Endothelial cell of hepatic sinusoid (primary cell): ENCODE measurements around the gene LMX1A.

Source experiments
- in situ Hi-C: cut with HindIII; loops from 2 replicates; pipeline ENCODE4 v1.10.0; 2017; ENCODE audit warnings: low sequenced_read_pairs

Gene LMX1A

DNA sequence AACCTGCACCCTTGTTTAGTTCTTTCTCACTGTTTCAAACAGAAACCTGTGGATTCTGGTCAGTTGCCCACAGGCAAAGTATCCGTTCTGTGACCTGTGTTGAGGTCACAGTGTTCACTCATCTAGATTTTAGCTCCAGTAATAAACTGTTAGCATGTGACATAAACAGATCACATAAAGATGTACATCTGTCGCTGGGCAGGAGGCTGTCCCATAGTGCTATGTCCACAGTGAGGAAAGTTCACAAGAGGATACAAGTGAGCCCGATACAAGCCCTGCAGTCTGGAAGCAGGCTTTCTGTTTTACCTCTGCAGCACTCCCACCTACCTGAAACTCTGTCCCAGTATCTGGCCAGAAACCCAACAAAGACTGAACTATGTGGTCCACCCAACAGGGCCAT lies 28.4 kb downstream of the LMX1A start:
- in situ Hi-C loops = no loop called here

DNA sequence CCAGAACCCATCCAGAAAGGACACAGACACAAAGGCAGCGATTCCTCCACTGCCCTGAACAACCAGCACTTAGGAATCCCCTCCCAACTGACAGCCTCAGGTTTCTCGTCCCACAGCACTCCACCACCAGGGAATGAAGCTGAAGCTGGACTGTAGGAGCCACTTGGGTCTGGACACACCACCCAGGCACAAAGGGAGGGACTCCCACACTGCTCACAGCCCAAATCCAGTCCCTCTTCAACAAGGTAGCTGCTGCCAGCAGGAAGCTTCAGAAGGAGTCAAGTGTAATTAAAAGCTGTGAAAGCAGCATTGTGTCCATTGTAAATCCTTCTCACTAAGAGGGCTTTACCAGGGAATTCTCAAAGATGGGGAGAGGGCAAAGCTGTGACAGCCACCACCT lies 29.0 kb downstream of the LMX1A start:
- in situ Hi-C loops = no loop called here

DNA sequence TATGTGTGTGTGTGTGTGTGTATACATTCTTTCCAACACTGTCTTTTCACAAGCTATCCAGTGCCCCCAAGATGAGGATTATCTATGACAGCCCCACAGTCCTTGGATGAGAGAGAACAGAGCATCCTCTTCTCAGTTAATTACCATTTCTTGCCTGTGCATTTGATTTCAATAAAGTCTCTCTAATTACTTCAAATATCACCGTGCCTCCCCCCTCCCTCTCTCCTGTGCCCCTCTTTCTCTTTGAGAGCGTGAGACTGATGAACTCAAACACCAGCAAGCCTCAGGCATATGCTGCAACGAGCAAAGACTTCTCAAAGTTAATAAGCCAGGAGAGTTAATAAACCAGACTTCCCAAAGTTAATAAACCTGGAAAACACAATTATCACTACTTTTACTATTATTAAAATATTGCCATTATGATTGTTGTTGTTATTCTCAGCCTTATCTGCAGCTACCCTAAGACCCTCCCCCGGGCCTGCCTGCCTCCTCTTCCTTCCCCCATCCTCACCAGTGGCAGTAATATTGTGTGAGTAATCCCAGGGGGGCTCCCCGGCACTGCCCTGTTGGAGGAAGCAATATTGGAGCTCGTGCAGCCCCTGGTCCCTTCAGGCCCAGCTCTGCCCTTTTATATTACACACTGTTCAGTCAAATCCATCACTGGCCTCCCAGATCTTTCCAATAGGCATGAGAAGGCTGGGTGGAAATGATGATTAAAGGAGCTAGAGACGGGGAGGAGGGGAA lies 30.9 kb downstream of the LMX1A start:
- in situ Hi-C loops = no loop called here

DNA sequence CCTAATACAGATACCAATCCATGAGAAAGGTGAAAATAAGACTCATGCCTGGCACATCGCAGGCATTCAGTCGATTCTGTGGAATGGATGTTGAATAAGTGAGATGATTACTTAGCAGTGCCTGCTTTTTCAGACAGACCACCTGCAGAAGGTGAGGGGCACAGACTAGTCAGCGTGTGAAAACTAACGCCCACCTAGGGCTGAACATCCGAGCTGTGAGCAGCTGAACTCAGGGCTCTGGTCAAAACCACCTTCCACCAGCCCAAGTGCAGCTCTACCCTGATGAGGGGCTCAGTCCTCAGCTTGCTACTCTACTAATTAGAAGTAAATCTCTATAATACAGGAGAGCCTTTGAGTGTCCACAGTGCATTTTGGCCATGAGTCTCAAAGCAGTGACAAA lies 32.5 kb downstream of the LMX1A start:
- in situ Hi-C loops = no loop called here

DNA sequence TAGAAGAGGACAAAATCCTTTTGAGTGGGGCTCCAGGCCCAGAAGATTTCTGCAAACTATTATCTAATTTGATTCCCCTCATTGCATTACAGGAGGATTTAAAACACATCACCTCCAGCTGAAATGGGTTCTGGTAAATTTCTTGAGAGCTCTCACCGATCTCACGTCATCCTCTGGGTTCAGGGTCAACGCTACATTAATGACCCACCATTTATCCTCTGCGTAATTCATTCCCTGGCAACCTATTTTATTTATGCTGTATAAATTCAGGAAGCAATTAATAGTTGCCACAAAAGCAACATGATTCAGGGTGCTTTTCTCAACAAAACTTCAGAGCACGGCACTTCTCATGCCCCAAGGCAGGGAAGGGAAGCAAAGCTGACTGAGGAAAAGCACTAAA lies 38.9 kb downstream of the LMX1A start:
- in situ Hi-C loops = no loop called here

DNA sequence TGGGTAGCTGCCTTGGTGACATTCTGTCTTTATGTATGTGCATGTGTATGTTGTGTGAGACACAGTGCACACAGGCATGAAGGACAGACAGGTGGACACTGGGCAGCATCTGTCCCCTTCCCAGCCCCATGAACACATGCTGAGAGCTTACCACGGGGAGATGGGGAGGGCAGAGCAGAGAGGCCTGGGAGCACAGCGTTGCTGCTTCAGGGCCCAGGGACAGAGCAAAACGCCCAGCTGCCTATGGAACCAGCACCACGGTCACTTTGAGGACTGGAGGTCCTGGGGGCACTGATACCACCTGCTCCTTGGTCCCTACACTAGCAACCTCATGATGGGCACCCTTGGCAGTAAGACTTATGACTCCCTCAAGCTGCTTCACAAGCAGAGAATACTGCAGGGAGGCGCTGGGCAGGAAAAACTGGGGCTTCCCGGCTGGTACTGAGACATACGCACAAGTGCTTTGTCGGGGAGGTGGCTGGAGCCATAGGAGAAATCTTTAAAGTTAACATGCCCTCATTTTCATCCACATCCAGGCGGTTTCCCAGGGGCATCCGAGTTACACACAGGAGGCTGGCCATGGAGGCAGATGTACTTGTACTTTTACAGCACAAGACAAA lies 40.3 kb downstream of the LMX1A start:
- in situ Hi-C loops = no loop called here

DNA sequence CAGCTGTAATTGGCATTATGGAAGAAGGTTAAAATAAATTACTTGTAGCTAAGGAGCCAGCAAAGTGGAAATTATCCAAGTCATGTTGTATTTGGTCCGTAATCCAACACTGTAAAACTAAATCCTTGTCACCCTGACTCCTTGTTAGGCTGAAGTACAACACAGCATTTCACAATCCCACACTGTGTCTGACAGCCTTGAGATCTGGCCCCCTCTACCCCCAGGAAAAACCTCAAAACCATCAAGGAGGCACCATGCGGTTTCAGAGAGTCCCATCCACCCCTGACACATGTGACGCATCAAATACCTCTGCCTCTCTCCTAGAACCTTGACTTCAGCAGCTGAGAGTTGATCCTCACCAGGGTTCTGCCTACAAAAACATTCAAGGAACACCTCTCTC lies 41.0 kb downstream of the LMX1A start:
- in situ Hi-C loops = no loop called here

DNA sequence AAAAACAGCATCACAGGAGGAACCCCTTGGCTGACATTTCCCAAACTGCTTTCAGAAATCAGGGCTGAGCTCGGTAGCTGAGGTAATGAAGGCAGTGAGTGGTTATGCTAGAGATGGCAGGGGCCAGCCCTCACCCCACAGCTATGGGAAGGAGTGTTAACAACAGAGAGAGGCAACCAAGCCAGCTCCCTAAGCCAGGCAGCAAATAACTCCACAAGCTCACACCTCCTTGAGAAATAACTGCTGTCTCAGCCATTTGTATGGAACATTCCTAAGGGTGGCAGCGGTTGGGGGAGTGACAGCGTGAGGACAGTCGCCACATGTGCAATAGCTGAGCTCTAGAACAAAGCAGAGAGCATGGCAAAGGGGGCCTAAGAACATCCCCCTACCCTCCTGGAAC lies 42.6 kb downstream of the LMX1A start:
- in situ Hi-C loops = no loop called here

DNA sequence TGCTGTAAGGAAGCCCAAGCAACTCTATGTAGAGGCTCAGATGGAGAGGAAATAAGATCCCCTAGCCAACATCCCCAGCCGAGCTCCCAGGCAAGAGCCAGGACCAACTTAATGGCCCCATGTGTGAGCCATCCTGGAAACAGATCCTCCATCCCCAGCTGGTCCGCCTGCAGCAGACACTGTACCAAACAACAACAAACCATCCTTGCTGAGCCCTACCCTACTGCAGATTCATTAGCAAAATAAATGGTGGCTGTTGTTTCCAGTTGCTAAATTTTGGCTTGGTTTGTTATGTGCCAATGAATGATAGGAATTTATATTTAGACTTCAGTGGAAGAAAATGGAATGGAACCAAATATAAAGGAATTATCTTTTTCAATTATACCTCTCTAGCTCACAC lies 43.9 kb downstream of the LMX1A start:
- in situ Hi-C loops = no loop called here

DNA sequence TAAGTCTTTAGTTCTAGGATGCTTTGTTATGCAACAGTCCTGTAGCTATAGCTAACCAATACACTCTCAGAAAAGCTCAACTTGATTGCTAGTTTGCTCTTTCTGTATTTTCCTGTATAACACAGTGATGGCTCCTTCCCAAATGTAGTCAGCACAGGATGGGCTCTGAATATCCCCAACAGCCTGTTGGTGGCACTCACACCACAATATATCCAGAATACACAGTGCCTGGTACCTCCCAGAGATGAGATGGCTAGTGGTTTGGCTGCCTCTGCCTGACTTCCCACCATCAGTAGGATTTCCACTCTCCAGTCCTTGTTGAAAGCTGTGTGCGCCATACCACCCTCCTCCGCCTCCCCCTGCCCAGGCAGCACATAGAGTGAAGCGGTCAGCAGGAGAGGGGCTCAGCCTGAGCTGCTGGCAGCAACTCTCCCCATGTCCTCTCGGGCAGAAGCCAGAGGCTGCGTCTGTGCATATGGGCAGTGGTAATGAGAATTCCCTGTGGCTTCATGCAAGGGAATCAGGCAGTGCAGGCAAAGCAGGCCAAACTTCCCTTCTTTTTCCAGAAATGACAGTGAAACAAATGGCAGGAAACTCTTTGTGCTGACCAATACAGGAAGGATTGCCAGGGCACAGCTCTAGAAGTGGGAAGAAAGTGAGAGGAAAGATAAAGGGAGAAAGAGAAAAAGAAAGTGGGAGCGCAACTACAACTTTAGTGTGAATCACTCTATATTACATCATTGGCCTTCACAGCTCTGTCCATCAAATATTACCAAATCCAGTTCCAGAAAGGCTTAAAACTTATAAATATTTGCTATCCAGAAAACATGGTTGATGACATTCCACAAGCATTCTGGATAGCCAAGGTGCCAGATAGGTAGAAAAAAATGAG lies 49.7 kb downstream of the LMX1A start:
- in situ Hi-C loops = no loop called here

DNA sequence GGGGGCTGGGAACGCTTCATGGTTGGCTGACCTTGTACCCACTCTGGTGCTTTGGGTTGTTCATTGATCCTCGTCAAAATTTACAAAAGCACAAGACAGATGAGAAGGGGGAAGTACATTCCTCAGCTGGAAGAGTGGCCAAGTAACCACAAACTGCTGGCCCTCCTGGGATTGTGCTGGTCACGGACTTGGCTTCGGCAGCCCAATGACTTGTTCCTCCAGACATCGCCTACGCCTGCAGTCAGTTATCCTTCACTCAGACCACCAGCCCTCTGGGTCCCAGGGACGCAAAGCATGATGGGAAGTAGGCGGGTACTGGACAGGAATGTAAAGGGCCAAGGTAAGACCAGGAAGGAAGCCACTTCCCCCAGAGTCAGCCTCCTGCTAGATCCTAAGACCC lies 53.1 kb downstream of the LMX1A start:
- in situ Hi-C loops = no loop called here

DNA sequence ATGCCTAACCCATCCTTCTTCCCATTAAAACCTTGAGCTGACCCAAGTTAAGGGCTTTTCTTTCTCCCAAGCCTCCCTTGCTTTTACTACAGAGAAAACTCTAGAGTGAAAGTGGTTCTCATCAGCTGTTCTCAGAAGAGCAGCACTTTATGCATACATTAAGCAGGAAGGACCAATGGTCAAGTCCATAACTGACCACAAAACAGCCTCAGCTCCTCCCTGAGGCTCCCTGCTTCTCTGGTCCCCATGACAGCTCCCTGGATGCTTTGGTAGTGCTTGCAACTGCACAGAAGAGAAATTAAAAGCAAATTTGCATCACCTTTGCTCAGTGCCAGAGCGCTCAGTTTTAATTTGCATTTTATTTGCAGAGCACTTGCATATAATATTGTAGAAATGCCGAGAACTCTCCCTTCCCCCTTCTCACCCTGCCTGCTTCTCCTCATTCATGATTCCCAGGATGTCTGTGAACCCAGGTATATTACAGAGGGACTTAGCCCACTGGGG lies 56.1 kb downstream of the LMX1A start:
- in situ Hi-C loops = no loop called here

DNA sequence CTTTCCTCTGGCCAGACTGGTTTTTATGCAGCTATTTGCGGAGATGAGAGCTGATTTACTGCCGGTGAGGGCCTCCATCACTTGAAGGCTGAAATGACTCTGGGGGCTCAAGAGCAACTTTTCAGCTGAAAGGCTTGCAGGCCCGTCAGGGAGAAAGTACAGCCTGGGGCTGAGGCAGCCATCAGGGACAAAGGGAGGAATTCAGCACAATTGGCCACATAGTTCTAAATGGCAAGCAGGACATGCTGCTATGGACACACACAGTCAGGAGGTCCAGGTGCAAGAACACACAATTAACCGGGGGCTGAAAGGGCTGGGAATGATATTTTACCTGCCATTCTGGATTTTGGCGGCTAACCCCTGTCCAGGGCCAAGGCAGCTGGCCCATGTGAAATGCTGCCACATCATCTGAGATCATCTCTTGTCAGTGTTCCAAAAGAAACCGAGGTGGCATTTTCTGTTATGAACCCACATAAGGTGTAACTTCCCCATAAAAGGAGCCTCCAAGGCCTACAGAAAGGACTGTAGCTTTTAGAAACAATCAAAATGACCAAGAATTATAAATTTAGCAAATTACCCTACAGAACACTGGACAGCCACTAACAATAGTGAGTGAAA lies 58.2 kb downstream of the LMX1A start:
- in situ Hi-C loops = loop anchor here (5.0 kb wide), 1 partner anchor 44 kb away; no protein-coding TSS in a partner anchor

DNA sequence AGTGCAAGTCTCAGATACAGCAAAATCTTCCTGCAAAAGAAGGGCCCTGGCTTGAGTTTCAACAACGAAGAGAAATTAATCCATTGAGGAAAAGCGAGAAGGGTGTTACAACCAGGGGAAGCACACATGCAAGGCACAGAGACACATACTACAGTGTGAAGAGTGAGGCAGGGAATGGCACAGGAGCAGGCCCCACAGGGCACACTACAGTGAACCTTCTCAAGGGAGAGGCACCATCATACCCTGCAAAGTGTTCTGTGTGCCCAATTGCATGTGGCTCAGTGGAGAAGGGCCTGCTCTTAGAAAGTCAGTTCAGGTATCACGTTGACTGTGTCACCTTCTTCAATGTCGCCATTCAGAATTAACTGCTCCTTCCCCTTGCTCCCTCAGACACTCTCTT lies 60.3 kb downstream of the LMX1A start:
- in situ Hi-C loops = loop anchor here (5.0 kb wide), 1 partner anchor 46 kb away; no protein-coding TSS in a partner anchor

DNA sequence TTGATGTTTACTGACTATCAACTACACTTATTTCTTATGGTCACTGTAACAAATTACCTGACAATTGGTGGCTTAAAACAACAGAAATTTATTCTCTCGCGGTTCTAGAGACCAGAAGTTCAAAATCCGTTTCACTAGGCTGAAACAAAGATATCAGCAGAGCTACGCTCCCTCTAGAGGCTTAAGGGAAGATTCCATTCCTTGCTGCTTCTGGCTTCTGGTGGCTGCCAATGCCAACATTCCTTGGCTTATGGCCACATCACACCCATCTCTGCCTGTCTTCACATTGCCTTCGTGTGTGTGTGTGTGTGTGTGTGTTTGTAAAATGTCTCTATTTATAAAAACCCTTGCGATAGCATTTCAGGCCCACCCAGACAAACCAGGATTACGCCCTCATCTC lies 66.4 kb downstream of the LMX1A start:
- in situ Hi-C loops = no loop called here

DNA sequence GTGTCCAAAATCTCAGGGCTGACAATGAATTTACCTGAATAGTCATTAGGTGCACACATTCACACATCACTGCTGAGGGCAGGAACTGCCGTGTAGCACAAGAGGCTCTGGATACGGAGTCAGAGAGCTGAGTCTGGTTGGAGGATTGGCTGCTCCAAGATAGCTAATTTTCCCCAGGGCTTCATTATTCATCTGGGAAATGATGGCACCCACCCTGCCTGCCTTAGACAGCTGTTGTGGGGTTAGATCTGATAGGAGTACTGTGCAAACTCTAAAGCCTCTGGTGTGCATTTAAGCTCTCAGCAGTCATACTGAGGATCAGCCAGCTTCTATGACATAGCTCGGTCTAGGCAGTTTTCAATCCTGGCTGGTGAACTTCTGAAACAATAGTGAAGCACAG lies 67.0 kb downstream of the LMX1A start:
- in situ Hi-C loops = no loop called here

DNA sequence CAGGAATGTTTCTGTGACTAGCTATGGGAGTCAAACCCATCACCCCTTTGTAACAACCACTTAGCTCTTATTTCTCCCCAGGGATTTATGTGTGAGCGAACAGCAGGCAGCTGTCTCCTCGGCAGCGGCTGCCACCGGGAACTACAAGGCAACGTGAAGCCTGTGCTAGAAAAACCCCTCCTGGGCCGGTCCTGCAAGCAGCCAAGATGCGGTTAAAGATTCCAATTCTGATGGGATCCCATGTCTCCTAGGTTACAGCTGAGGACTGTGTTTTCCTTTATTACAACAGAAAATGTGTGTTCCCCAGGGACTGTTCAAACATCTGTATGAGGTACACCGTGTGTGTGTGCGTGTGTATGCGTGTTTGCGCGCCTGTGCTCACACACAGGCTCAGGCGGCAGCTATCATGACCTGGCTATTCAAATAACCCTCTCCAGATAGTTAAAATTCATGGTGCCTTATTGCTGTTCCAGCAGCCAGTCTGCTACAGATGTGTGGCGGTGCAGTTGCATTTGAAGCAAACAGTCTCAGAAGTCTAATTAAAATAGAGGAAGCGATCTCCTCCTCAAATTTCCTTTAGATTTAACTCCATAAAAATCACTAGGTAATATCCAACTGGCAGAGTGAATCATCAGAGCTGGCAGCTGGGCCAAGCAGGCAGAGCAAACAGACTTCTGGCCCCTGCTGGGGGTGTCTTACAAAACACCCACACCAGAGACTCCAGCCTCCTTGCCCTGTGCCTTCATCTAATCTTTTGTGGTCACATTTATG lies 68.0 kb downstream of the LMX1A start:
- in situ Hi-C loops = no loop called here

DNA sequence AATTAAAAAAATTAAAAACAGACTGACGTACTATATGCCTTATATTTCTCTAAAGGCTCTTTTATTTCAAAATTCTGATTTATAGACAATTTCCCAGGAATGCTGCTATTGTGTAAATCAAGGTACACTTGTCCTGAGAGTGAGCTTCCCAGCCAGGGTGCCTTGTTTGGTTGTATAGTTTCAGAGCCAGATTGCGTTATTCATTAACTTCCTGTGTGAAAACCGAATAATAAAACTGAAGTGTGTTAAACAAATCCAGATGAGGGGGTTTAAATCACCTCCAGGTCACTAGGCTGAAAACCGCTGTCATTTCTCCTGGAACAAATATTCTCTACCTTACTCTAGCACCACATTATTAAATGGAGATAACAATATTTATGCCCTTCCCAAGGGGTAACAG lies 68.7 kb downstream of the LMX1A start:
- in situ Hi-C loops = no loop called here

DNA sequence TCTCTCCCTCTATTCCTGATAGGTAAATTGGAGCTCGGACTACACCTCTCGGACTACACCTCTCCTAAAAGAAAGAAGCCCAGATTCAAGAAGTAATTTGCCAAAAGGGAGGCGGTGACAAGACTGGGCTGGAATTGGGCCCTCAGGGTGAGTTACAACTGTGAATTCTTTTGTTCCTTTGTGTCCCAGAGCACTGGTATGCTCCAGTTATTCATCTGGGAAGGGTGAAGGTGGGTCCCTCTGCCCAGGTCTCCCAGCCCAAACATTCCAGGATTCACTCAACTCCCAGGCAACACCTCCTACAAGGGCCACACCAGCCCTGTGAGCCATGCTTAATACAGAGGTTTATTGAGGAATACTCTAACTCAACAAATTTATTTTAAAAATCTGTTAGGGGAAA lies 69.2 kb downstream of the LMX1A start:
- in situ Hi-C loops = no loop called here

DNA sequence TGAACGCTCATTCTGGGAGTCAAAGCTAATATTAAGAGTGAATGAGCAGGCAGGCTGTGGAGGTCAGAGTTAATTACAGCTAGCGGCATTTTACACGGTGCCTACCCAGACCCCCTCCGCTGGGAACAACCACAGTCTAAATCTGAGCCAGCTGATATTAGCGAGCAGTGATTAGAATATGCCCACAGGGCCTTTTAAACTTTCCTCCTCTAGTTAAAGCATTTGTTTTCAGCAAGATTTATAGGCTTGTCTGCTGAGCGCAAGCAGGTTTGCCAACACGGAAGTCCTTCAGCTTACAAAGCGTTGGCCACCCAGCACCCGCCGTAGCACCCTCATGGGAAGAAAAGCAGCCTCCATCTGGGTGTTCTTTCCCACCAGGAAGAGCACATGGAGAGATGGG lies 72.1 kb downstream of the LMX1A start:
- in situ Hi-C loops = loop anchor here (5.0 kb wide), 1 partner anchor 37 kb away; no protein-coding TSS in a partner anchor
